IPS-11a (cell line): Measurements from ENCODE around the gene TBC1D8.

Experiments
- H3K4me3 ChIP-seq: one replicate; pipeline ENCODE4 v1.5.1; 2013; ENCODE audit warnings: low read depth, low read length, control low read depth

The TBC1D8 gene

GRCh38 chr2:101113441-101114267 lies 37.5 kb downstream of the TBC1D8 start:
- no peak overlapping the region for H3K4me3 ChIP-seq

GRCh38 chr2:101112772-101113157 lies 38.4 kb downstream of the TBC1D8 start:
- no peak overlapping the region for H3K4me3 ChIP-seq

- no peak overlapping the region for H3K4me3 ChIP-seq
Observed at GRCh38 chr2:101111917-101112771, 39.0 kb downstream of the TBC1D8 start.

GRCh38 chr2:101111262-101111838 lies 39.8 kb downstream of the TBC1D8 start:
- H3K4me3 ChIP-seq = no peak overlapping the region

GRCh38 chr2:101109451-101110118 lies 41.6 kb downstream of the TBC1D8 start:
- no peak overlapping the region for H3K4me3 ChIP-seq

GRCh38 chr2:101108357-101108756 lies 42.8 kb downstream of the TBC1D8 start:
- H3K4me3 ChIP-seq = no peak overlapping the region

- no peak overlapping the region for H3K4me3 ChIP-seq
Observed at GRCh38 chr2:101107241-101107640, 43.9 kb downstream of the TBC1D8 start.

GRCh38 chr2:101106453-101107181 lies 44.6 kb downstream of the TBC1D8 start:
- H3K4me3 ChIP-seq = no peak overlapping the region

GRCh38 chr2:101105654-101106053 lies 45.5 kb downstream of the TBC1D8 start:
- H3K4me3 ChIP-seq = no peak overlapping the region

GRCh38 chr2:101097638-101098037 lies 53.5 kb downstream of the TBC1D8 start:
- no peak overlapping the region for H3K4me3 ChIP-seq

GRCh38 chr2:101096619-101097142 lies 54.5 kb downstream of the TBC1D8 start:
- H3K4me3 ChIP-seq = no peak overlapping the region

GRCh38 chr2:101094351-101094750 lies 56.8 kb downstream of the TBC1D8 start:
- no peak overlapping the region for H3K4me3 ChIP-seq

GRCh38 chr2:101089942-101090799 lies 61.0 kb downstream of the TBC1D8 start:
- H3K4me3 ChIP-seq = no peak overlapping the region

GRCh38 chr2:101089419-101089818 lies 61.8 kb downstream of the TBC1D8 start:
- no peak overlapping the region for H3K4me3 ChIP-seq

- no peak overlapping the region for H3K4me3 ChIP-seq
Observed at GRCh38 chr2:101087638-101088037, 63.5 kb downstream of the TBC1D8 start.

- no peak overlapping the region for H3K4me3 ChIP-seq
Observed at GRCh38 chr2:101083613-101084012, 67.6 kb downstream of the TBC1D8 start.

- H3K4me3 ChIP-seq = no peak overlapping the region
Observed at GRCh38 chr2:101082998-101083397, 68.2 kb downstream of the TBC1D8 start.

- H3K4me3 ChIP-seq = no peak overlapping the region
Observed at GRCh38 chr2:101081375-101081907, 69.7 kb downstream of the TBC1D8 start.
